ENCODE data around the gene NTHL1. TPM values are rescaled to one million over a fixed set of nuclear protein-coding genes. Genes with fewer than 3 reads are reported as not detected.

NTHL1 gene
- total and polyA plus RNA-seq, 2 donors (not counting 1 experiment from before 2014, with no cell fraction given), result 8.4 to 44.4 TPM

DNA sequence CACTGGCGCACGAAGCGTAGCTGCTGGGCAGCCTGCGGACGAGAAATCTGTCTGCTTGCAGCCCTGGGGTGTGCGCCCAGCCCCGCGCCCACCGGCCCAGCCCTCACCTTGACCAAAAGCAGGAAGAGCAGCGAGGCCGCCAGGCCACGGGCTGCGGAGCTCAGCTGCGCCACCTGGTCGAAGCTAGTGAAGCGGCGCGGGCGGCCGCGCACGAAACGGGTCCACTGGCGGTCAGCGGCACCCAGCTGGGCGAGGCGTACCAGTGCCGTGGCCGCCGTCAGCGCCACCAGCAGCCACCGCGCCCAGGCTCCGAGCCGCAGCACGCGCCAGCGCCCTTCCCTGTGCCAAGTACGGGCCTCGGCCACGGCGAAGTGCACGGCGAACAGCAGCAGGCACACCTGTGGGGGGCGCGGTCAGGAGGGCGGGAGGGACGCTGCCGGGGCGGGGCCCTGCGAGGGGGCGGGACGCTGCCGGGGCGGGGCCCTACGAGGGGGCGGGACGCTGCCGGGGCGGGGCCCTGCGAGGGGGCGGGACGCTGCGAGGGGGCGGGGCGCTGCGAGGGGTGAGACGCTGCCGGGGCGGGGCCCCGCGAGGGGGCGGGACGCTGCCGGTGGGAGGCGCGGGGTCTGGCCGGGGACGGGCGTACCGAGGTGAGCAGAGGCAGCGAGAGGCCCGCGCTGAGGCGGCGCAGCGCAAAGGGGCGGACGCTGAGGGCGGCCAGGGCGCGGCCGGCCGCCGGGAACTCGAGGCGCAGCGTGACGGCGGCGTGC is 43.3 kb upstream of the NTHL1 start:
- no peak overlapping the region for H3K27ac ChIP-seq (ENCODE audit: insufficient read depth, low read length)
- H3K9ac ChIP-seq (ENCODE audit: insufficient read depth, low read length), result no peak overlapping the region
- H3K9me3 ChIP-seq (ENCODE audit: control insufficient read depth, insufficient read depth, low read depth, low read length), result no peaks in the 10 kb centered on the region
- H3K4me3 ChIP-seq (replicated peaks in 1 of 4; ENCODE audit: control extremely low read depth in 1 of 4, insufficient read depth in 1 of 4, low read depth in 3 of 4, low read length in 4 of 4), result no peak overlapping the region
- H3K79me2 ChIP-seq (ENCODE audit: control insufficient read depth, insufficient read depth, low read length), result no peaks in the 10 kb centered on the region
- no peaks in the 10 kb centered on the region for H4K20me1 ChIP-seq (ENCODE audit: control insufficient read depth, extremely low read depth, insufficient read depth, low read length)
- DNase-seq (ENCODE audit: low read depth in 2 of 2), result peak; percentile 47 to 54
- no peak for TF ChIP-seq EZH2 (IDR thresholded peaks at IDR 0.05; ENCODE audit: low read length, missing control alignments)
- TF ChIP-seq, protein P1, sequence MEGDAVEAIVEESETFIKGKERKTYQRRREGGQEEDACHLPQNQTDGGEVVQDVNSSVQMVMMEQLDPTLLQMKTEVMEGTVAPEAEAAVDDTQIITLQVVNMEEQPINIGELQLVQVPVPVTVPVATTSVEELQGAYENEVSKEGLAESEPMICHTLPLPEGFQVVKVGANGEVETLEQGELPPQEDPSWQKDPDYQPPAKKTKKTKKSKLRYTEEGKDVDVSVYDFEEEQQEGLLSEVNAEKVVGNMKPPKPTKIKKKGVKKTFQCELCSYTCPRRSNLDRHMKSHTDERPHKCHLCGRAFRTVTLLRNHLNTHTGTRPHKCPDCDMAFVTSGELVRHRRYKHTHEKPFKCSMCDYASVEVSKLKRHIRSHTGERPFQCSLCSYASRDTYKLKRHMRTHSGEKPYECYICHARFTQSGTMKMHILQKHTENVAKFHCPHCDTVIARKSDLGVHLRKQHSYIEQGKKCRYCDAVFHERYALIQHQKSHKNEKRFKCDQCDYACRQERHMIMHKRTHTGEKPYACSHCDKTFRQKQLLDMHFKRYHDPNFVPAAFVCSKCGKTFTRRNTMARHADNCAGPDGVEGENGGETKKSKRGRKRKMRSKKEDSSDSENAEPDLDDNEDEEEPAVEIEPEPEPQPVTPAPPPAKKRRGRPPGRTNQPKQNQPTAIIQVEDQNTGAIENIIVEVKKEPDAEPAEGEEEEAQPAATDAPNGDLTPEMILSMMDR (conservative IDR thresholded peaks at IDR 0.05 in 1 of 2, IDR thresholded peaks at IDR 0.05 in 1 of 2; ENCODE audit: low read depth in 1 of 2, low read length in 2 of 2), result no peak
- no peaks in the 10 kb centered on the region for H3K27me3 ChIP-seq (ENCODE audit: control insufficient read depth, insufficient read depth, low read length)
- no peak overlapping the region for H2AFZ ChIP-seq (ENCODE audit: low read length)
- peaks cover 2% of the 10 kb centered on the region for H3K4me1 ChIP-seq (ENCODE audit: control insufficient read depth, extremely low read depth, insufficient read depth, low read length)
- no peak overlapping the region for H3K4me2 ChIP-seq (ENCODE audit: extremely low read depth, insufficient read depth, low read length)
- H3K36me3 ChIP-seq (ENCODE audit: control insufficient read depth, insufficient read depth, low read length), result peaks cover 74% of the 10 kb centered on the region

DNA sequence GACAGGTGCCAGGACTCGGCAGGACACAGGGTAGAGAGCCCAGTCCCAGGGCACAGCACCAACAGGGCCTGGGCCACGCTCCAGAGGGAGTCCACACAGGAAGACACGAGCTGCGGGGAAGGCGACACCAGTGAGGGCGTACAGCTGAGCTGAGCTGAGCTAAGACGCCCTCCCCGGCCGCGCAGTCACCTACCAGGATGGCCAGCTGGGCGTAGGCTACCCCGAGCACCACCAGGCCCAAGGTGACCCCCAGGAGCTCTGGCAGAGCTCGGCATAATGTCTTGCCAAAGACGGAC is 42.8 kb upstream of the NTHL1 start:
- H3K27me3 ChIP-seq (ENCODE audit: control insufficient read depth, insufficient read depth, low read length), result no peaks in the 10 kb centered on the region
- H3K4me2 ChIP-seq (ENCODE audit: extremely low read depth, insufficient read depth, low read length), result no peak overlapping the region
- H3K9ac ChIP-seq (ENCODE audit: insufficient read depth, low read length), result no peak overlapping the region
- peaks cover under 1% of the 10 kb centered on the region for H3K4me1 ChIP-seq (ENCODE audit: control insufficient read depth, extremely low read depth, insufficient read depth, low read length)
- H3K36me3 ChIP-seq (ENCODE audit: control insufficient read depth, insufficient read depth, low read length), result peaks cover 76% of the 10 kb centered on the region
- H2AFZ ChIP-seq (ENCODE audit: low read length), result no peak overlapping the region
- DNase-seq (ENCODE audit: low read depth in 2 of 2), result no peak
- H3K79me2 ChIP-seq (ENCODE audit: control insufficient read depth, insufficient read depth, low read length), result no peaks in the 10 kb centered on the region
- no peak overlapping the region for H3K4me3 ChIP-seq (replicated peaks in 1 of 4; ENCODE audit: control extremely low read depth in 1 of 4, insufficient read depth in 1 of 4, low read depth in 3 of 4, low read length in 4 of 4)
- H3K9me3 ChIP-seq (ENCODE audit: control insufficient read depth, insufficient read depth, low read depth, low read length), result no peaks in the 10 kb centered on the region
- TF ChIP-seq, protein P1 (conservative IDR thresholded peaks at IDR 0.05 in 1 of 2, IDR thresholded peaks at IDR 0.05 in 1 of 2; ENCODE audit: low read depth in 1 of 2, low read length in 2 of 2), result no peak
- no peak for TF ChIP-seq EZH2 (IDR thresholded peaks at IDR 0.05; ENCODE audit: low read length, missing control alignments)
- no peaks in the 10 kb centered on the region for H4K20me1 ChIP-seq (ENCODE audit: control insufficient read depth, extremely low read depth, insufficient read depth, low read length)
- H3K27ac ChIP-seq (ENCODE audit: insufficient read depth, low read length), result no peak overlapping the region

DNA sequence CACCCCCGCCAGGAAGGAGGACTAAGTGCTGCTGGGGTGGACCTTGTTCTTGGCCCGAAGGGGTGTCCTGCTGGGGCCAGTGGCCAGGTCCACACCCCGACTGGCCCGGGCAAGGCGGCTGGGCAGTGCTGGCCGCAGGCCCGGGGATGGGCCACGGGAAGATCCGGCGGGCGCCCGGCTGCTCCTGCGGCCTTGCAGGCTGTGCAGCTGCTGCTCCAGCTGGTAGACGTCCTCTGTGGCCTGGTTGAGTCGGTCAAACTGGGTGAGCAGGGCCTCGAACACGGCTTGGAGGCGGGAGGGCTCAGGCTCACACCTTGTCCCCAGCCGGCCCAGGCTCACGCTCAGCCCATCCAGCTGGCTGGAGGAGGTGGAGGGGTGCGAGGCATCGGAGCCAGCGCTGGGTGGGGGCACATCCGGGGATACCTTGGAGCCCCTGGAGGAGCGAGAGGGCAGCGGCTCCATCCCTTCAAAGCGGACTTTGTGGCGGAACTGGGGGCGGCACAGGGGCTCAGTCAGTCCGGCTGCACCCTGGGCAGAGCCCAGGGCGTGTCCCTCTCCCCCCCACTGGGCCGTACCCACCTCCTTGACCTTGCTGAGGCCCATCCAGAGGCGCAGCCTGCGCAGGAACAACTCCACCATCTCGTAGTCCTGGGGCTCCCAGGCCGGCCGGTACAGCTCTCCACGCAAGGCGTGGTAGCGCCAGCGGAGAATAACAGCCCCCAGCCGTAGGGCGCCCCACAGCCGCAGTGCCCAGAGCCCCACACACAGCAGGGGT is 42.3 kb upstream of the NTHL1 start:
- no peak overlapping the region for H3K27ac ChIP-seq (ENCODE audit: insufficient read depth, low read length)
- H2AFZ ChIP-seq (ENCODE audit: low read length), result no peak overlapping the region
- H3K79me2 ChIP-seq (ENCODE audit: control insufficient read depth, insufficient read depth, low read length), result no peaks in the 10 kb centered on the region
- no peak overlapping the region for H3K9ac ChIP-seq (ENCODE audit: insufficient read depth, low read length)
- no peak overlapping the region for H3K4me2 ChIP-seq (ENCODE audit: extremely low read depth, insufficient read depth, low read length)
- H3K9me3 ChIP-seq (ENCODE audit: control insufficient read depth, insufficient read depth, low read depth, low read length), result no peaks in the 10 kb centered on the region
- H4K20me1 ChIP-seq (ENCODE audit: control insufficient read depth, extremely low read depth, insufficient read depth, low read length), result no peaks in the 10 kb centered on the region
- H3K4me1 ChIP-seq (ENCODE audit: control insufficient read depth, extremely low read depth, insufficient read depth, low read length), result no peaks in the 10 kb centered on the region
- no peaks in the 10 kb centered on the region for H3K27me3 ChIP-seq (ENCODE audit: control insufficient read depth, insufficient read depth, low read length)
- peaks cover 82% of the 10 kb centered on the region for H3K36me3 ChIP-seq (ENCODE audit: control insufficient read depth, insufficient read depth, low read length)
- H3K4me3 ChIP-seq (replicated peaks in 1 of 4; ENCODE audit: control extremely low read depth in 1 of 4, insufficient read depth in 1 of 4, low read depth in 3 of 4, low read length in 4 of 4), result no peak overlapping the region
- TF ChIP-seq EZH2 (IDR thresholded peaks at IDR 0.05; ENCODE audit: low read length, missing control alignments), result no peak
- TF ChIP-seq, protein P1 (conservative IDR thresholded peaks at IDR 0.05 in 1 of 2, IDR thresholded peaks at IDR 0.05 in 1 of 2; ENCODE audit: low read depth in 1 of 2, low read length in 2 of 2), result no peak
- DNase-seq (ENCODE audit: low read depth in 2 of 2), result no peak
